Measurements from ENCODE around the gene TMEM125.

The TMEM125 gene

GRCh38 chr1:43269627-43270375 is at the start of gene TMEM125:
Gene TMEM125, plus strand, starts transcription at chr1:43269983. Its CDS starts 2,740 bp downstream, at chr1:43272723.
- H3K27me3 ChIP-seq (ENCODE audit: control insufficient read depth in 1 of 2, insufficient read depth in 2 of 2, low read length in 2 of 2), result peaks cover 25 to 34% of the 10 kb centered on the region in 2 donors
- H3K9me3 ChIP-seq (ENCODE audit: control insufficient read depth in 2 of 2, low read length in 2 of 2), result no peaks in the 10 kb centered on the region
- H3K36me3 ChIP-seq (ENCODE audit: control insufficient read depth in 2 of 2, insufficient read depth in 2 of 2, low read length in 2 of 2), result no peaks in the 10 kb centered on the region
- H3K4me1 ChIP-seq (ENCODE audit: control insufficient read depth, insufficient read depth, low read length), result peaks cover 4% of the 10 kb centered on the region
- no peak within 1 kb of the TSS for H3K4me3 ChIP-seq (ENCODE audit: low read length in 2 of 2)
- H3K27ac ChIP-seq (ENCODE audit: low read length), result no peak within 1 kb of the TSS
- no peak within 1 kb of the TSS for H3K9ac ChIP-seq (ENCODE audit: low read length in 2 of 2)

- no peaks in the 10 kb centered on the region for H3K36me3 ChIP-seq (ENCODE audit: control insufficient read depth in 2 of 2, insufficient read depth in 2 of 2, low read length in 2 of 2)
- no peaks in the 10 kb centered on the region for H3K4me1 ChIP-seq (ENCODE audit: control insufficient read depth, insufficient read depth, low read length)
- peaks cover 0 to 6% of the 10 kb centered on the region in 2 donors for H3K27me3 ChIP-seq (ENCODE audit: control insufficient read depth in 1 of 2, insufficient read depth in 2 of 2, low read length in 2 of 2)
- no peak overlapping the region for H3K27ac ChIP-seq (ENCODE audit: low read length)
- no peak overlapping the region for H3K9ac ChIP-seq (ENCODE audit: low read length in 2 of 2)
- H3K4me3 ChIP-seq (ENCODE audit: low read length in 2 of 2), result no peak overlapping the region
- H3K9me3 ChIP-seq (ENCODE audit: control insufficient read depth in 2 of 2, low read length in 2 of 2), result no peaks in the 10 kb centered on the region
Measured at GRCh38 chr1:43220905-43221778, 48.6 kb upstream of the TMEM125 start.

GRCh38 chr1:43221797-43222196 is 48.0 kb upstream of the TMEM125 start:
- H3K27me3 ChIP-seq (ENCODE audit: control insufficient read depth in 1 of 2, insufficient read depth in 2 of 2, low read length in 2 of 2), result peaks cover 0 to 8% of the 10 kb centered on the region in 2 donors
- H3K36me3 ChIP-seq (ENCODE audit: control insufficient read depth in 2 of 2, insufficient read depth in 2 of 2, low read length in 2 of 2), result no peaks in the 10 kb centered on the region
- H3K27ac ChIP-seq (ENCODE audit: low read length), result no peak overlapping the region

GRCh38 chr1:43222879-43223278 is 46.9 kb upstream of the TMEM125 start:
- Histone ChIP-seq H3K4me1 (ENCODE audit: control insufficient read depth, insufficient read depth, low read length) (peaks cover 3% of the 10 kb centered on the region), H3K9me3 (ENCODE audit: control insufficient read depth in 2 of 2, low read length in 2 of 2) (no peaks in the 10 kb centered on the region), H3K27me3 (ENCODE audit: control insufficient read depth in 1 of 2, insufficient read depth in 2 of 2, low read length in 2 of 2) (peaks cover 0 to 3% of the 10 kb centered on the region in 2 donors), H3K36me3 (ENCODE audit: control insufficient read depth in 2 of 2, insufficient read depth in 2 of 2, low read length in 2 of 2) (no peaks in the 10 kb centered on the region), H3K9ac (ENCODE audit: low read length in 2 of 2) (no peak overlapping the region), H3K4me3 (ENCODE audit: low read length in 2 of 2) (no peak overlapping the region), H3K27ac (ENCODE audit: low read length) (no peak overlapping the region)

More at GRCh38 chr1:43221797-43222196, 48.0 kb upstream of the TMEM125 start:
- no peaks in the 10 kb centered on the region for H3K9me3 ChIP-seq (ENCODE audit: control insufficient read depth in 2 of 2, low read length in 2 of 2)
- no peak overlapping the region for H3K9ac ChIP-seq (ENCODE audit: low read length in 2 of 2)
- no peaks in the 10 kb centered on the region for H3K4me1 ChIP-seq (ENCODE audit: control insufficient read depth, insufficient read depth, low read length)
- H3K4me3 ChIP-seq (ENCODE audit: low read length in 2 of 2), result no peak overlapping the region

GRCh38 chr1:43225168-43225567 is 44.6 kb upstream of the TMEM125 start:
- Histone ChIP-seq H3K9ac (ENCODE audit: low read length in 2 of 2) (no peak overlapping the region), H3K27ac (ENCODE audit: low read length) (no peak overlapping the region), H3K27me3 (ENCODE audit: control insufficient read depth in 1 of 2, insufficient read depth in 2 of 2, low read length in 2 of 2) (peaks cover 0 to 2% of the 10 kb centered on the region in 2 donors), H3K4me1 (ENCODE audit: control insufficient read depth, insufficient read depth, low read length) (peaks cover 4% of the 10 kb centered on the region), H3K4me3 (ENCODE audit: low read length in 2 of 2) (no peak overlapping the region), H3K36me3 (ENCODE audit: control insufficient read depth in 2 of 2, insufficient read depth in 2 of 2, low read length in 2 of 2) (no peaks in the 10 kb centered on the region), H3K9me3 (ENCODE audit: control insufficient read depth in 2 of 2, low read length in 2 of 2) (no peaks in the 10 kb centered on the region)

GRCh38 chr1:43227143-43227764 is 42.5 kb upstream of the TMEM125 start:
- no peak overlapping the region for H3K4me3 ChIP-seq (ENCODE audit: low read length in 2 of 2)
- H3K27ac ChIP-seq (ENCODE audit: low read length), result no peak overlapping the region
- peaks cover 8% of the 10 kb centered on the region for H3K4me1 ChIP-seq (ENCODE audit: control insufficient read depth, insufficient read depth, low read length)
- H3K36me3 ChIP-seq (ENCODE audit: control insufficient read depth in 2 of 2, insufficient read depth in 2 of 2, low read length in 2 of 2), result no peaks in the 10 kb centered on the region
- no peaks in the 10 kb centered on the region for H3K9me3 ChIP-seq (ENCODE audit: control insufficient read depth in 2 of 2, low read length in 2 of 2)
- no peak overlapping the region for H3K9ac ChIP-seq (ENCODE audit: low read length in 2 of 2)
- H3K27me3 ChIP-seq (ENCODE audit: control insufficient read depth in 1 of 2, insufficient read depth in 2 of 2, low read length in 2 of 2), result peaks cover 0 to 2% of the 10 kb centered on the region in 2 donors

- Histone ChIP-seq H3K9me3 (ENCODE audit: control insufficient read depth in 2 of 2, low read length in 2 of 2) (no peaks in the 10 kb centered on the region), H3K27ac (ENCODE audit: low read length) (no peak overlapping the region), H3K36me3 (ENCODE audit: control insufficient read depth in 2 of 2, insufficient read depth in 2 of 2, low read length in 2 of 2) (no peaks in the 10 kb centered on the region), H3K4me1 (ENCODE audit: control insufficient read depth, insufficient read depth, low read length) (peaks cover 8% of the 10 kb centered on the region), H3K4me3 (ENCODE audit: low read length in 2 of 2) (no peak overlapping the region), H3K9ac (ENCODE audit: low read length in 2 of 2) (no peak overlapping the region), H3K27me3 (ENCODE audit: control insufficient read depth in 1 of 2, insufficient read depth in 2 of 2, low read length in 2 of 2) (peaks cover 0 to 3% of the 10 kb centered on the region in 2 donors)
Measured at GRCh38 chr1:43229826-43230780, 39.7 kb upstream of the TMEM125 start.

GRCh38 chr1:43232074-43232473 is 37.7 kb upstream of the TMEM125 start:
- H3K36me3 ChIP-seq (ENCODE audit: control insufficient read depth in 2 of 2, insufficient read depth in 2 of 2, low read length in 2 of 2), result no peaks in the 10 kb centered on the region
- H3K9ac ChIP-seq (ENCODE audit: low read length in 2 of 2), result no peak overlapping the region
- H3K9me3 ChIP-seq (ENCODE audit: control insufficient read depth in 2 of 2, low read length in 2 of 2), result no peaks in the 10 kb centered on the region
- H3K27me3 ChIP-seq (ENCODE audit: control insufficient read depth in 1 of 2, insufficient read depth in 2 of 2, low read length in 2 of 2), result peaks cover 0 to 5% of the 10 kb centered on the region in 2 donors
- no peak overlapping the region for H3K27ac ChIP-seq (ENCODE audit: low read length)
- peaks cover 7% of the 10 kb centered on the region for H3K4me1 ChIP-seq (ENCODE audit: control insufficient read depth, insufficient read depth, low read length)
- H3K4me3 ChIP-seq (ENCODE audit: low read length in 2 of 2), result no peak overlapping the region

GRCh38 chr1:43232482-43232881 is 37.3 kb upstream of the TMEM125 start:
- H3K4me1 ChIP-seq (ENCODE audit: control insufficient read depth, insufficient read depth, low read length), result peaks cover 5% of the 10 kb centered on the region
- no peak overlapping the region for H3K27ac ChIP-seq (ENCODE audit: low read length)
- peaks cover 0 to 5% of the 10 kb centered on the region in 2 donors for H3K27me3 ChIP-seq (ENCODE audit: control insufficient read depth in 1 of 2, insufficient read depth in 2 of 2, low read length in 2 of 2)
- no peaks in the 10 kb centered on the region for H3K36me3 ChIP-seq (ENCODE audit: control insufficient read depth in 2 of 2, insufficient read depth in 2 of 2, low read length in 2 of 2)
- H3K9ac ChIP-seq (ENCODE audit: low read length in 2 of 2), result no peak overlapping the region
- H3K9me3 ChIP-seq (ENCODE audit: control insufficient read depth in 2 of 2, low read length in 2 of 2), result no peaks in the 10 kb centered on the region
- H3K4me3 ChIP-seq (ENCODE audit: low read length in 2 of 2), result no peak overlapping the region

- Histone ChIP-seq H3K9me3 (ENCODE audit: control insufficient read depth in 2 of 2, low read length in 2 of 2) (no peaks in the 10 kb centered on the region), H3K4me1 (ENCODE audit: control insufficient read depth, insufficient read depth, low read length) (peaks cover 5% of the 10 kb centered on the region), H3K36me3 (ENCODE audit: control insufficient read depth in 2 of 2, insufficient read depth in 2 of 2, low read length in 2 of 2) (no peaks in the 10 kb centered on the region), H3K27ac (ENCODE audit: low read length) (no peak overlapping the region), H3K27me3 (ENCODE audit: control insufficient read depth in 1 of 2, insufficient read depth in 2 of 2, low read length in 2 of 2) (peaks cover 0 to 5% of the 10 kb centered on the region in 2 donors), H3K4me3 (ENCODE audit: low read length in 2 of 2) (no peak overlapping the region), H3K9ac (ENCODE audit: low read length in 2 of 2) (no peak overlapping the region)
Measured at GRCh38 chr1:43233631-43234030, 36.2 kb upstream of the TMEM125 start.
